Measurements from ENCODE around the gene SSBP3.

DNA sequence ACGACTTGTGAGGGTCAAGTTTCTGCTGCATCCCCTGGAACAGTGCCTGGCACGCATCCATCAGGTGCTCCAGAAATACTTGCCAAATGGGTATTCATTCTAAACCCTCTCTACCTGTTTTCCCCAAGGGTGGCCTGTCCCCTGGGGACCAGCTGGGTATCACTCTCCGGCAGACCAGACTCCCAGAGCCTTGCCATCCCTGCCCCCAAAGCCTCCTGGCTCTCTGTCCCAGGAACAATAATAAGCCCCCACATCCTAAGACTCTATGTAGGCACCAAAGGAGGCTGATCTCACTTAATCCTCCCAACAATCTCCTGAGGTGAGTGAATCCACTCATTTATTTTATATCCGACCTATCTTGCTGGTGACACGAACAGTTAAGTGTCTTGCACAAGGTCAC lies 109.5 kb downstream of the SSBP3 start:
- TF ChIP-seq, protein P1, sequence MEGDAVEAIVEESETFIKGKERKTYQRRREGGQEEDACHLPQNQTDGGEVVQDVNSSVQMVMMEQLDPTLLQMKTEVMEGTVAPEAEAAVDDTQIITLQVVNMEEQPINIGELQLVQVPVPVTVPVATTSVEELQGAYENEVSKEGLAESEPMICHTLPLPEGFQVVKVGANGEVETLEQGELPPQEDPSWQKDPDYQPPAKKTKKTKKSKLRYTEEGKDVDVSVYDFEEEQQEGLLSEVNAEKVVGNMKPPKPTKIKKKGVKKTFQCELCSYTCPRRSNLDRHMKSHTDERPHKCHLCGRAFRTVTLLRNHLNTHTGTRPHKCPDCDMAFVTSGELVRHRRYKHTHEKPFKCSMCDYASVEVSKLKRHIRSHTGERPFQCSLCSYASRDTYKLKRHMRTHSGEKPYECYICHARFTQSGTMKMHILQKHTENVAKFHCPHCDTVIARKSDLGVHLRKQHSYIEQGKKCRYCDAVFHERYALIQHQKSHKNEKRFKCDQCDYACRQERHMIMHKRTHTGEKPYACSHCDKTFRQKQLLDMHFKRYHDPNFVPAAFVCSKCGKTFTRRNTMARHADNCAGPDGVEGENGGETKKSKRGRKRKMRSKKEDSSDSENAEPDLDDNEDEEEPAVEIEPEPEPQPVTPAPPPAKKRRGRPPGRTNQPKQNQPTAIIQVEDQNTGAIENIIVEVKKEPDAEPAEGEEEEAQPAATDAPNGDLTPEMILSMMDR (conservative IDR thresholded peaks at IDR 0.05; ENCODE audit: low read depth in 2 of 2), result no peak
- TF ChIP-seq EZH2 (IDR thresholded peaks at IDR 0.05; ENCODE audit: low read depth, unreplicated experiment) (no peak), CREB1 (CRISPR knock-in tag; IDR thresholded peaks at IDR 0.05; ENCODE audit: low read depth) (no peak), POLR2AphosphoS5 (IDR thresholded peaks at IDR 0.05; ENCODE audit: low read depth) (no peak), JUNB (IDR thresholded peaks at IDR 0.05; ENCODE audit: unreplicated experiment) (no peak), EZH2phosphoT487 (IDR thresholded peaks at IDR 0.05; ENCODE audit: unreplicated experiment) (no peak), NANOG (IDR thresholded peaks at IDR 0.05; ENCODE audit: borderline replicate concordance) (no peak)
- TF ChIP-seq, protein P2, sequence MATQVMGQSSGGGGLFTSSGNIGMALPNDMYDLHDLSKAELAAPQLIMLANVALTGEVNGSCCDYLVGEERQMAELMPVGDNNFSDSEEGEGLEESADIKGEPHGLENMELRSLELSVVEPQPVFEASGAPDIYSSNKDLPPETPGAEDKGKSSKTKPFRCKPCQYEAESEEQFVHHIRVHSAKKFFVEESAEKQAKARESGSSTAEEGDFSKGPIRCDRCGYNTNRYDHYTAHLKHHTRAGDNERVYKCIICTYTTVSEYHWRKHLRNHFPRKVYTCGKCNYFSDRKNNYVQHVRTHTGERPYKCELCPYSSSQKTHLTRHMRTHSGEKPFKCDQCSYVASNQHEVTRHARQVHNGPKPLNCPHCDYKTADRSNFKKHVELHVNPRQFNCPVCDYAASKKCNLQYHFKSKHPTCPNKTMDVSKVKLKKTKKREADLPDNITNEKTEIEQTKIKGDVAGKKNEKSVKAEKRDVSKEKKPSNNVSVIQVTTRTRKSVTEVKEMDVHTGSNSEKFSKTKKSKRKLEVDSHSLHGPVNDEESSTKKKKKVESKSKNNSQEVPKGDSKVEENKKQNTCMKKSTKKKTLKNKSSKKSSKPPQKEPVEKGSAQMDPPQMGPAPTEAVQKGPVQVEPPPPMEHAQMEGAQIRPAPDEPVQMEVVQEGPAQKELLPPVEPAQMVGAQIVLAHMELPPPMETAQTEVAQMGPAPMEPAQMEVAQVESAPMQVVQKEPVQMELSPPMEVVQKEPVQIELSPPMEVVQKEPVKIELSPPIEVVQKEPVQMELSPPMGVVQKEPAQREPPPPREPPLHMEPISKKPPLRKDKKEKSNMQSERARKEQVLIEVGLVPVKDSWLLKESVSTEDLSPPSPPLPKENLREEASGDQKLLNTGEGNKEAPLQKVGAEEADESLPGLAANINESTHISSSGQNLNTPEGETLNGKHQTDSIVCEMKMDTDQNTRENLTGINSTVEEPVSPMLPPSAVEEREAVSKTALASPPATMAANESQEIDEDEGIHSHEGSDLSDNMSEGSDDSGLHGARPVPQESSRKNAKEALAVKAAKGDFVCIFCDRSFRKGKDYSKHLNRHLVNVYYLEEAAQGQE (IDR thresholded peaks at IDR 0.05; ENCODE audit: unreplicated experiment), result no peak
